Left lung (tissue), 10 donors: Measurements from ENCODE around the gene BANF2. TPM values are rescaled to one million over a fixed set of nuclear protein-coding genes. Genes with fewer than 3 reads are reported as not detected.
"Not testable (repeated sequence)": the region's sequence is repeated elsewhere in the genome, so short reads cannot be mapped to it uniquely, and the experiment has no call there.

Experiments used
- ATAC-seq: fragments of 200-7000 bp; cut with Tn5 transposase; one replicate; pipeline ENCODE4 v1.9.1; 2020; ENCODE audit warnings: moderate library complexity
- DNase-seq, 4 donors: peaks; one replicate each; pipeline ENCODE4 v3.0.0-alpha.2; 2013 to 2020
- H3K27ac ChIP-seq, 2 donors: fragments of 200-600 bp; sonication (generic) in 1 of 2; one replicate each; pipeline versions ENCODE4 v1.5.0 to v1.8.0; 2020 to 2021
- H3K27me3 ChIP-seq, 2 donors: fragments of 200-600 bp; sonication (generic) in 1 of 2; one replicate each; pipeline versions ENCODE4 v1.5.0 to v1.8.0; 2020 to 2021
- H3K36me3 ChIP-seq, 2 donors: fragments of 200-600 bp; sonication (generic) in 1 of 2; one replicate each; pipeline versions ENCODE4 v1.5.0 to v1.8.0; 2020 to 2021
- H3K4me1 ChIP-seq, 2 donors: fragments of 200-600 bp; one replicate each; pipeline ENCODE4 v1.8.0; 2021
- H3K4me3 ChIP-seq, 2 donors: fragments of 200-600 bp; sonication (generic) in 1 of 2; one replicate each; pipeline versions ENCODE4 v1.5.0 to v1.8.0; 2020 to 2021; ENCODE audit warnings: mild to moderate bottlenecking in 1 of 2
- H3K9me3 ChIP-seq, 2 donors: fragments of 200-600 bp; sonication (generic) in 1 of 2; one replicate each; pipeline versions ENCODE4 v1.5.0 to v1.8.0; 2020 to 2021
- CTCF ChIP-seq, 2 donors: fragments of 200-600 bp; sonication (generic) in 1 of 2; IDR thresholded peaks; one replicate each; pipeline versions ENCODE4 v1.5.0 to v1.8.0; 2021; ENCODE audit warnings: antibody characterized with exemption in 2 of 2
- intact Hi-C, 2 donors: fragments of 100-400 bp; cut with DNase I; formaldehyde crosslinking; loops; one replicate each; pipeline versions ENCODE4 v1.11.2 to v1.14.2; 2022
- polyA plus RNA-seq, 6 donors: library from polyadenylated mRNA; unstranded; fragments of 120-200 nt; gene quantifications; one replicate each; pipeline ENCODE4 v1.2.1, GENCODE V29; 2013; ENCODE audit not compliant: insufficient read length in 6 of 6
- total RNA-seq, 2 donors: library from RNA; stranded (reverse); fragmentation: NEBNext Ultra II Directional; extraction: Animal tissue kit (Norgen Biotek cat#: 25700); gene quantifications; one replicate each; pipeline ENCODE4 v1.2.1, GENCODE V29; 2021
- donor health status: DM: no; HTN: yes; CAD: no.
- donor health status: DM: no; HTN: no; CAD: no.

The BANF2 gene
- total and polyA plus RNA-seq, 8 donors: not detected

- ATAC-seq: no peak
- DNase-seq: no peak
- H3K9me3 ChIP-seq: no peaks in the 10 kb centered on the region
- no peak for TF ChIP-seq CTCF (IDR thresholded peaks at IDR 0.05)
- no peak overlapping the region for H3K27ac ChIP-seq
- intact Hi-C loops: no loop called here
- H3K36me3 ChIP-seq: no peaks in the 10 kb centered on the region
- no peaks in the 10 kb centered on the region for H3K27me3 ChIP-seq
- H3K4me3 ChIP-seq: no peak overlapping the region
- no peaks in the 10 kb centered on the region for H3K4me1 ChIP-seq
These were observed 65.3 kb downstream of the BANF2 start for GRCh38 chr20:17765017-17765416.

- Histone ChIP-seq H3K27ac (no peak overlapping the region), H3K9me3 (no peaks in the 10 kb centered on the region), H3K4me3 (no peak overlapping the region), H3K4me1 (no peaks in the 10 kb centered on the region), H3K27me3 (no peaks in the 10 kb centered on the region), H3K36me3 (no peaks in the 10 kb centered on the region)
- intact Hi-C loops: no loop called here
- ATAC-seq (no peak), DNase-seq (no peak)
- TF ChIP-seq CTCF (IDR thresholded peaks at IDR 0.05): no peak
These were observed 65.8 kb downstream of the BANF2 start for GRCh38 chr20:17765584-17765983.

GRCh38 chr20:17766226-17766625 lies 66.5 kb downstream of the BANF2 start:
- DNase-seq: no peak
- no peak overlapping the region for H3K4me3 ChIP-seq
- no peaks in the 10 kb centered on the region for H3K36me3 ChIP-seq
- intact Hi-C loops: no loop called here
- H3K9me3 ChIP-seq: no peaks in the 10 kb centered on the region
- no peak overlapping the region for H3K27ac ChIP-seq
- TF ChIP-seq CTCF (IDR thresholded peaks at IDR 0.05): no peak
- peaks cover 2% of the 10 kb centered on the region in 2 donors for H3K4me1 ChIP-seq
- H3K27me3 ChIP-seq: no peaks in the 10 kb centered on the region
- no peak for ATAC-seq

- H3K36me3 ChIP-seq: no peaks in the 10 kb centered on the region
- no peaks in the 10 kb centered on the region for H3K9me3 ChIP-seq
- no peak overlapping the region for H3K27ac ChIP-seq
- DNase-seq (peak in 2 of 4 donors; percentile 41 to 57), ATAC-seq (peak; percentile 69)
- intact Hi-C loops: no loop called here
- no peaks in the 10 kb centered on the region for H3K27me3 ChIP-seq
- H3K4me3 ChIP-seq: no peak overlapping the region
- peaks cover 2 to 8% of the 10 kb centered on the region in 2 donors for H3K4me1 ChIP-seq
- no peak for TF ChIP-seq CTCF (IDR thresholded peaks at IDR 0.05)
These were observed 67.9 kb downstream of the BANF2 start for GRCh38 chr20:17767624-17768023.

GRCh38 chr20:17768271-17768670 lies 68.5 kb downstream of the BANF2 start:
- peaks cover 2 to 8% of the 10 kb centered on the region in 2 donors for H3K4me1 ChIP-seq
- peak; percentile 13 for ATAC-seq
- H3K36me3 ChIP-seq: no peaks in the 10 kb centered on the region
- no peak for DNase-seq
- H3K27ac ChIP-seq: no peak overlapping the region
- intact Hi-C loops: no loop called here
- H3K27me3 ChIP-seq: no peaks in the 10 kb centered on the region
- H3K4me3 ChIP-seq: no peak overlapping the region
- H3K9me3 ChIP-seq: no peaks in the 10 kb centered on the region
- TF ChIP-seq CTCF (IDR thresholded peaks at IDR 0.05): no peak

GRCh38 chr20:17769716-17770115 lies 70.0 kb downstream of the BANF2 start:
- H3K4me1 ChIP-seq, DNase-seq, H3K36me3 ChIP-seq, H3K27me3 ChIP-seq, intact Hi-C loops, H3K4me3 ChIP-seq, ATAC-seq, H3K9me3 ChIP-seq, H3K27ac ChIP-seq: not testable (repeated sequence)
